GM12892 (cell line): ENCODE data around the gene INPP4B.

Source experiments
- POLR2A ChIP-seq: IDR thresholded peaks from 2 replicates; pipeline ENCODE4 v1.6.1; 2011; ENCODE audit warnings: low read depth, low read length, control low read depth
- POLR2AphosphoS5 ChIP-seq: IDR thresholded peaks from 2 replicates; pipeline ENCODE4 v1.6.1; 2011; ENCODE audit warnings: low read depth, low read length, control low read depth
- TAF1 ChIP-seq: IDR thresholded peaks from 2 replicates; pipeline ENCODE4 v1.6.1; 2011; ENCODE audit warnings: low read depth, mild to moderate bottlenecking, control low read depth, low read length, borderline replicate concordance

GRCh38 chr4:142005519-142005918, 840.6 kb downstream of the INPP4B start:
- TF ChIP-seq POLR2A = no peak
- TF ChIP-seq TAF1 = no peak
- no peak for TF ChIP-seq POLR2AphosphoS5
